ENCODE data around the gene SLC41A3.

SLC41A3 gene

GRCh38 chr3:126113238-126113555, 29.3 kb upstream of the SLC41A3 start:
- H3K9me3 Mint-ChIP-seq = no peaks in the 10 kb centered on the region
- no peaks in the 10 kb centered on the region for H3K27me3 Mint-ChIP-seq (ENCODE audit: low read depth)
- no peak overlapping the region for H3K4me3 Mint-ChIP-seq
- no peaks in the 10 kb centered on the region for H3K4me1 Mint-ChIP-seq (ENCODE audit: low read depth)
- H3K36me3 Mint-ChIP-seq (ENCODE audit: low read depth) = no peaks in the 10 kb centered on the region
- no peak overlapping the region for H3K27ac Mint-ChIP-seq

GRCh38 chr3:126112531-126113237, 28.8 kb upstream of the SLC41A3 start:
- Mint-ChIP-seq H3K4me1 (ENCODE audit: low read depth) (no peaks in the 10 kb centered on the region), H3K4me3 (no peak overlapping the region), H3K9me3 (no peaks in the 10 kb centered on the region), H3K27ac (no peak overlapping the region), H3K27me3 (ENCODE audit: low read depth) (no peaks in the 10 kb centered on the region), H3K36me3 (ENCODE audit: low read depth) (no peaks in the 10 kb centered on the region)

GRCh38 chr3:126111566-126112475, 27.9 kb upstream of the SLC41A3 start:
- no peak overlapping the region for H3K27ac Mint-ChIP-seq
- no peaks in the 10 kb centered on the region for H3K36me3 Mint-ChIP-seq (ENCODE audit: low read depth)
- H3K27me3 Mint-ChIP-seq (ENCODE audit: low read depth) = no peaks in the 10 kb centered on the region
- H3K4me3 Mint-ChIP-seq = no peak overlapping the region
- no peaks in the 10 kb centered on the region for H3K4me1 Mint-ChIP-seq (ENCODE audit: low read depth)
- no peaks in the 10 kb centered on the region for H3K9me3 Mint-ChIP-seq

GRCh38 chr3:126111126-126111551, 27.2 kb upstream of the SLC41A3 start:
- Mint-ChIP-seq H3K4me3 (no peak overlapping the region), H3K27me3 (ENCODE audit: low read depth) (no peaks in the 10 kb centered on the region), H3K4me1 (ENCODE audit: low read depth) (no peaks in the 10 kb centered on the region), H3K27ac (no peak overlapping the region), H3K36me3 (ENCODE audit: low read depth) (no peaks in the 10 kb centered on the region), H3K9me3 (no peaks in the 10 kb centered on the region)

GRCh38 chr3:126110431-126111125, 26.7 kb upstream of the SLC41A3 start:
- no peak overlapping the region for H3K27ac Mint-ChIP-seq
- H3K27me3 Mint-ChIP-seq (ENCODE audit: low read depth) = no peaks in the 10 kb centered on the region
- H3K36me3 Mint-ChIP-seq (ENCODE audit: low read depth) = no peaks in the 10 kb centered on the region
- no peak overlapping the region for H3K4me3 Mint-ChIP-seq
- H3K4me1 Mint-ChIP-seq (ENCODE audit: low read depth) = no peaks in the 10 kb centered on the region
- no peaks in the 10 kb centered on the region for H3K9me3 Mint-ChIP-seq

- H3K27ac Mint-ChIP-seq = no peak overlapping the region
- no peaks in the 10 kb centered on the region for H3K36me3 Mint-ChIP-seq (ENCODE audit: low read depth)
- no peak overlapping the region for H3K4me3 Mint-ChIP-seq
- H3K4me1 Mint-ChIP-seq (ENCODE audit: low read depth) = no peaks in the 10 kb centered on the region
- no peaks in the 10 kb centered on the region for H3K9me3 Mint-ChIP-seq
- H3K27me3 Mint-ChIP-seq (ENCODE audit: low read depth) = no peaks in the 10 kb centered on the region
Measured at GRCh38 chr3:126109880-126110235, 25.9 kb upstream of the SLC41A3 start.

- Mint-ChIP-seq H3K4me1 (ENCODE audit: low read depth) (no peaks in the 10 kb centered on the region), H3K27ac (no peak overlapping the region), H3K4me3 (no peak overlapping the region), H3K9me3 (no peaks in the 10 kb centered on the region), H3K27me3 (ENCODE audit: low read depth) (no peaks in the 10 kb centered on the region), H3K36me3 (ENCODE audit: low read depth) (no peaks in the 10 kb centered on the region)
Measured at GRCh38 chr3:126109146-126109879, 25.4 kb upstream of the SLC41A3 start.

- H3K4me1 Mint-ChIP-seq (ENCODE audit: low read depth) = no peaks in the 10 kb centered on the region
- H3K36me3 Mint-ChIP-seq (ENCODE audit: low read depth) = no peaks in the 10 kb centered on the region
- no peaks in the 10 kb centered on the region for H3K27me3 Mint-ChIP-seq (ENCODE audit: low read depth)
- H3K4me3 Mint-ChIP-seq = no peak overlapping the region
- no peak overlapping the region for H3K27ac Mint-ChIP-seq
- H3K9me3 Mint-ChIP-seq = no peaks in the 10 kb centered on the region
Measured at GRCh38 chr3:126108676-126109050, 24.7 kb upstream of the SLC41A3 start.

GRCh38 chr3:126107957-126108675, 24.2 kb upstream of the SLC41A3 start:
- Mint-ChIP-seq H3K9me3 (no peaks in the 10 kb centered on the region), H3K27ac (no peak overlapping the region), H3K4me1 (ENCODE audit: low read depth) (no peaks in the 10 kb centered on the region), H3K4me3 (no peak overlapping the region), H3K36me3 (ENCODE audit: low read depth) (no peaks in the 10 kb centered on the region), H3K27me3 (ENCODE audit: low read depth) (no peaks in the 10 kb centered on the region)

GRCh38 chr3:126107203-126107939, 23.4 kb upstream of the SLC41A3 start:
- no peaks in the 10 kb centered on the region for H3K27me3 Mint-ChIP-seq (ENCODE audit: low read depth)
- no peaks in the 10 kb centered on the region for H3K36me3 Mint-ChIP-seq (ENCODE audit: low read depth)
- no peak overlapping the region for H3K27ac Mint-ChIP-seq

GRCh38 chr3:126106336-126107202, 22.6 kb upstream of the SLC41A3 start:
- Mint-ChIP-seq H3K9me3 (no peaks in the 10 kb centered on the region), H3K27ac (no peak overlapping the region), H3K4me1 (ENCODE audit: low read depth) (no peaks in the 10 kb centered on the region), H3K4me3 (no peak overlapping the region), H3K27me3 (ENCODE audit: low read depth) (no peaks in the 10 kb centered on the region), H3K36me3 (ENCODE audit: low read depth) (no peaks in the 10 kb centered on the region)

More at GRCh38 chr3:126107203-126107939, 23.4 kb upstream of the SLC41A3 start:
- Mint-ChIP-seq H3K9me3 (no peaks in the 10 kb centered on the region), H3K4me3 (no peak overlapping the region), H3K4me1 (ENCODE audit: low read depth) (no peaks in the 10 kb centered on the region)

- no peaks in the 10 kb centered on the region for H3K27me3 Mint-ChIP-seq (ENCODE audit: low read depth)
- no peaks in the 10 kb centered on the region for H3K36me3 Mint-ChIP-seq (ENCODE audit: low read depth)
- no peak overlapping the region for H3K27ac Mint-ChIP-seq
- no peaks in the 10 kb centered on the region for H3K4me1 Mint-ChIP-seq (ENCODE audit: low read depth)
- no peak overlapping the region for H3K4me3 Mint-ChIP-seq
- no peaks in the 10 kb centered on the region for H3K9me3 Mint-ChIP-seq
Measured at GRCh38 chr3:126105691-126106187, 21.8 kb upstream of the SLC41A3 start.
